Measurements from ENCODE around the gene MT1E.
A peak's percentile ranks its signal among the peaks of the same experiment; 100 is the strongest.
"Not testable (repeated sequence)": the region's sequence is repeated elsewhere in the genome, so short reads cannot be mapped to it uniquely, and the experiment has no call there.

Gene MT1E

DNA sequence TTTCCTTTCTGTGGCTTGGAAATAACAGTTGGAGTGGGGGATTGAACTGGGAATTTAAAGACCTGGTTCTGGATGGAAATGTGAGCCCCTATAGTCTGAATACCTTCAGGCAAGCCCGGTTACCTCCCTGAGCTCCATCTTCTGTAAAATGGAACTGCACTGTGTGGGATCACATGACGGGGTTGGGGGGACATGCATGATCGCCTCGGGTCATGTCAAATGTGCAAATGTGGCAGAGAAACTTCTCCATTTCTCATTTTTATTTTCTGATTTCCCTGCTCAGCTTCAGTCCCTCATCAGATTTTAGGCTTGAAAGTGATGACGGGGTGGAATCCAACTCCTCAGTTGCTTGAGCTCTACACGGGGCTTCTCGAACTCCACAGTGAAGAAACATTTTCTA lies 27.6 kb downstream of the MT1E start:
- TF ChIP-seq, protein P1, sequence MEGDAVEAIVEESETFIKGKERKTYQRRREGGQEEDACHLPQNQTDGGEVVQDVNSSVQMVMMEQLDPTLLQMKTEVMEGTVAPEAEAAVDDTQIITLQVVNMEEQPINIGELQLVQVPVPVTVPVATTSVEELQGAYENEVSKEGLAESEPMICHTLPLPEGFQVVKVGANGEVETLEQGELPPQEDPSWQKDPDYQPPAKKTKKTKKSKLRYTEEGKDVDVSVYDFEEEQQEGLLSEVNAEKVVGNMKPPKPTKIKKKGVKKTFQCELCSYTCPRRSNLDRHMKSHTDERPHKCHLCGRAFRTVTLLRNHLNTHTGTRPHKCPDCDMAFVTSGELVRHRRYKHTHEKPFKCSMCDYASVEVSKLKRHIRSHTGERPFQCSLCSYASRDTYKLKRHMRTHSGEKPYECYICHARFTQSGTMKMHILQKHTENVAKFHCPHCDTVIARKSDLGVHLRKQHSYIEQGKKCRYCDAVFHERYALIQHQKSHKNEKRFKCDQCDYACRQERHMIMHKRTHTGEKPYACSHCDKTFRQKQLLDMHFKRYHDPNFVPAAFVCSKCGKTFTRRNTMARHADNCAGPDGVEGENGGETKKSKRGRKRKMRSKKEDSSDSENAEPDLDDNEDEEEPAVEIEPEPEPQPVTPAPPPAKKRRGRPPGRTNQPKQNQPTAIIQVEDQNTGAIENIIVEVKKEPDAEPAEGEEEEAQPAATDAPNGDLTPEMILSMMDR (IDR thresholded peaks at IDR 0.05; ENCODE audit: control insufficient read depth, extremely low read depth, insufficient read depth): no peak
- no peak overlapping the region for H3K4me3 ChIP-seq (ENCODE audit: low read depth, low read length)
- DNase-seq (ENCODE audit: low read depth): no peak

DNA sequence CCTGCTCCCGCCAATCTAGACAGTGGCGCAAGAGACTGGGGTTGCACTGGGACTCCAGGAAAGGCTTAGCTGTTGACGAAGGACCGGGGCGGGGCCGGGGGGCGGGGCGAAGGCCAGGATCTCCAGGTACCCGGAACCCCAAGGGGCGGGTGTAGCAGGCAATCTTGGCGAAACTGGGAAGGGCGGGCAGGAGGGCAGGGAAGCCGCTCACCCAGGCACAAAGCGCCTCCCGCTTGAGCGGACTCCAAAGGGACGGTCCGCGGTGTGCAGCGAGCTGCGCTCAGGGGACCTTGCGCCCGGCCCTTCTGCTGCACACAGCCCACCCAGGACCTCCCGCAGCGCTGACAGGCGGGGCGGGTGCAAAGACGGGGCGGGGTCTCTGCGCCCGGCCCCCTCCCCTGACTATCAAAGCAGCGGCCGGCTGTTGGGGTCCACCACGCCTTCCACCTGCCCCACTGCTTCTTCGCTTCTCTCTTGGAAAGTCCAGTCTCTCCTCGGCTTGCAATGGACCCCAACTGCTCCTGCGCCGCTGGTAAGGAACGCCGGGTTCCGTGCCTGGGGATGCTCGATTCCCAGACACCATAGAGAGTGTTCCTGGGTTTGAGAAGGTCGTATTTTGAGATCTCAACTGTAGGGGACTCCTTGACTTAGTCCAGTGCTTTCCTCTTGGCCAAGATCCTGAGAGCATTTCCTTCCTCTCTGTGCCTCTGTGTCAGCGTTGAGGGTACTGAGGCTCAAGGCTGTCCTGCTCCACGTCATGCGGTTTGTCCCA lies 32.2 kb downstream of the MT1E start, which contains the start of gene MT1F:
Gene MT1F, plus strand, starts transcription at position 405 of the 772 bp plus-strand sequence. Its CDS starts 100 bp downstream, at position 505.
- TF ChIP-seq, protein P1 (IDR thresholded peaks at IDR 0.05; ENCODE audit: control insufficient read depth, extremely low read depth, insufficient read depth): no peak
- H3K4me3 ChIP-seq (ENCODE audit: low read depth, low read length): peak within 1 kb of the TSS; percentile 54
- DNase-seq (ENCODE audit: low read depth): peak; percentile 45

DNA sequence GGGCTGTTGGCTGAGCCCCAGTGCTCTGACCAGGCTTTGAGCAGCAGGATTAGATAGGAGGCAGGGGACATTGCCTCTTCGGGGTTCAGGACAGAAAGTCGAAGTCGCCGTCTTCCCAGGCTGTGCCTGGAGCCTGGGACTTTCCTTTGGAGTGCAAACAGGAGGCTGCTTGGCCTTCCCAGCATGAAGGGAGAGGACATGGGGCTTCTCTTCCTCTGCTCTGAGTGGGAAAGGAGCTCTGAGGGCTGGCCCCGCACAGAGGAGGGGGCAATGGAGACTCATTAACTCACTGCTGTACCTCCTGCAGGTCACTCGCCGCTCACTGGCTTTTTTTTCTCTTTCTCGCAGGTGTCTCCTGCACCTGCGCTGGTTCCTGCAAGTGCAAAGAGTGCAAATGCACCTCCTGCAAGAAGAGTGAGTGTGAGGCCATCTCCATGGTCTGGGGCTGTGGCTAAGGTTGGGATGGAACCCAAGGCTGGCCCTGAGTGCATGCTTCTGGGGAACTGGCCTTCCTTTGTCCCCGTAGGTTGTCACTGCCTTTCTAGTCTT lies 32.8 kb downstream of the MT1E start:
- DNase-seq (ENCODE audit: low read depth): no peak
- TF ChIP-seq, protein P1 (IDR thresholded peaks at IDR 0.05; ENCODE audit: control insufficient read depth, extremely low read depth, insufficient read depth): no peak
- peak overlapping the region; percentile 54 for H3K4me3 ChIP-seq (ENCODE audit: low read depth, low read length)

DNA sequence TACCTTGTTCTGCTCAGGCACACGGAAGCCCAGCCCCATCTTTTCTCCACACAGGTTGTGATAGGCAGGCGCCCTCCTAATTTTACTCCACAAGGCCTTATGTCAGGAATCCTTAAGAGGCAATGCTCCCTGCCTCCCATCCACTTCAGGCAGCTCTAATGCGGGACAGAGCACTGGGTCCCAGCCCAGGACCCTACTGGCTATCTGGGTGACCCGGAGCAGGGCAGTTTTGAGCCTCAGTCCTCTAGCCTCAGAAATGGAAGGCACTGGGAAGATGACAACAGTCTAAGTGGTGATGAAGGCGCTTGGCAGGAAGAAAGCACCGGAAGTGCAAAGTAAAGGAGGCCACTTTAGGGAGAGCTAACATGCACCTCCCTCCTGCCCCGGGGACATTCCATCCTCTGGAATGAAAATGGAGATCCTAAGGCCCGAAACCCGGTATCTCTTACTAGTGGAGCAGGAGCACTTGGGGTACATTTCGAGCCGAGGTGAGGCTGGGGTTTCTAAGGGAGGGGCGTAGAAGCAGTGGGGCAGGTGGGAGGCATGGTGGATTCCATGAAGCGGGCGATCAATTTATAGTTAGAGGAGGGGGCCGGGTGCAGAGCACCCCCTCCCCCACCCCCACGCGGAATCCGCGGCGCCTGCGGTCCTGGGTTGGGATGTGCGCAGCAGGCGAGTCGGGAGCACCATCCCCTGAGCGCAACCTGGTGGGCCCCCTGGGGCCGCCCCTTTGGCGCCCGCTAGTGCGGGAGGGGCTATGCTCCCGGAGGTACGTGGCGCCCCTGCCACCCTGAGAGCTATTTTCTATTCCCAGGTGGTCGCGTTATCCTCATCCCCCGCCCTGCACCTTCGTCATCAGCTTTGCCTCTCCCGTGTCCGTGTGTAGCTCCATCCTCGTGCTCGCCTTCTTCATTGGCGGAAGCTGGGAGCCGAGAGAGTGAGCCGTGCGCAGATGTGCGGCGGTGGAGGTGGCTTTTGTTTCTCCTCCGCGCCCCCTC lies 37.1 kb downstream of the MT1E start:
- TF ChIP-seq, protein P1 (IDR thresholded peaks at IDR 0.05; ENCODE audit: control insufficient read depth, extremely low read depth, insufficient read depth): no peak
- DNase-seq (ENCODE audit: low read depth): no peak
- no peak overlapping the region for H3K4me3 ChIP-seq (ENCODE audit: low read depth, low read length)

DNA sequence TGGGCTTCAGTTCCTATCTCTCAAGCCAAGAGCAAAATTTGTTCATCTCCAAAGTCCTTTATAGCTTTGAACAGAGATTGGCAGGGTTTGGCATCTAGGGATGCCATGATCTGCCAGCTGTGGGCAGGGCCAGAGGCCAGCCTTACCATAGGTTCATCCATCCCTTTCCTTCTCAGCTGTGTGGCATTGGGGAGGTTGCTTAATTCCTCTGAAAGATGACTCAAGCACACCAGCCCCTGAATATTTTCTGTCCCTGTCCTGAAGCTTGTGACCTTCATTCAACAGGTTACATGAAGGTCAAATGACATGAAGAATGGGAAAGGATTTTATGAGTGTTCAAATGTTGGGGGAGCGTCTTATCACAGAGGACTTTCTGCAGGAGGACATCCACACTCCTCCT lies 38.9 kb downstream of the MT1E start:
- no peak for DNase-seq (ENCODE audit: low read depth)
- no peak overlapping the region for H3K4me3 ChIP-seq (ENCODE audit: low read depth, low read length)
- TF ChIP-seq, protein P1 (IDR thresholded peaks at IDR 0.05; ENCODE audit: control insufficient read depth, extremely low read depth, insufficient read depth): no peak

DNA sequence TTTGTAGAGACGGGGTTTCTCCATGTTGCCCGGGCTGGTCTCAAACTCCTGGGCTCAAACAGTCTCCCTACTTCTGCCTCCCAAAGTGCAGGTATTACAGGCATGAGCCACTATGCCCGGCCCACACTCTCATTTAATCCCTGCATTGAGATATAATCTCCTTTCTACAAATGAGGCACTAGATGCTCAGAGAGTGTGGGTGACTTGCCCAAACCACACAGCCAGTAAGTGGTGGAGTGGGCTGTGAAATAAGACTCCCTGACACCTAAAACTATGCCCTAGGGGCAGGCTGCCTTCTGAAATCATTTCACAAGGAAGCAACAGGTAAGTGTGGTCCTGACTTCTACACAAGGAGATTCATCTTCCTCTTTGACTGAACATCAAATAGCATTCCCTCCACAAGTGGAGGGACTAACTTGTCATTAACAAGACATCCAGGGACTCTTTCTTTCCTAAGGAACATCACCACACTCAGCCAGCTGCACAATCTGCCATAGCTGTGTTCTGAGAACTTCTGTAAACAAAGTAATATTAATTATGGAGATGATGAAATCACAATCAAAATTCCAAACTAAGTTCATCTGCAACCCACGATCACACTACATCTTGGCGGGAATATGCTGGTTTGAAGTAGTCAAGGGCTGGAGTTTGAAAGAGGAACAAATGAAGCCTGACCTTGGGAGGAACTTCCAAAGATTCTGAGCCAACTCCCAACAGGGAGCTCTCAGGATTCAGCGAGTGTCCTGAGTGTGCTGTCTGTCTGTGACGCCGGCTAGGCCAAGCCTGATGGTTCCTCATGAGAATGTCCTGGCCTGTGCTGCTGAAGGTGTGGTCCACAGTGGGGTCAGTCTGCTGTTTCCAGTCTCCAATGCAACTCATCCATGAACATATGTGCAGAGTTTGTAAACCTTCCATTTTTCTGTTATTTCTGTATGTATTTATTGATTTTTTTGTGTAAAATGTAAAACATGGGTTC lies 40.0 kb downstream of the MT1E start:
- H3K4me3 ChIP-seq (ENCODE audit: low read depth, low read length); DNase-seq (ENCODE audit: low read depth): not testable (repeated sequence)

Data from LNCaP clone FGC (cell line).